ENCODE measurements around the gene SMAD6.
A peak's percentile ranks its signal among the peaks of the same experiment; 100 is the strongest.

Gene SMAD6

GRCh38 chr15:66704803-66705153 is 2.7 kb downstream of the SMAD6 start:
- TF ChIP-seq ZNF600 (tag by site-specific recombination; IDR thresholded peaks at IDR 0.05) (0 out of 2 replicates have a peak, but pooled peaks have one; percentile 10), ZNF747 (tag by site-specific recombination; IDR thresholded peaks at IDR 0.05) (no peak), ZNF596 (tag by site-specific recombination; IDR thresholded peaks at IDR 0.05) (no peak), ZNF623 (tag by site-specific recombination; IDR thresholded peaks at IDR 0.05) (no peak)
- TF ChIP-seq, protein P1, sequence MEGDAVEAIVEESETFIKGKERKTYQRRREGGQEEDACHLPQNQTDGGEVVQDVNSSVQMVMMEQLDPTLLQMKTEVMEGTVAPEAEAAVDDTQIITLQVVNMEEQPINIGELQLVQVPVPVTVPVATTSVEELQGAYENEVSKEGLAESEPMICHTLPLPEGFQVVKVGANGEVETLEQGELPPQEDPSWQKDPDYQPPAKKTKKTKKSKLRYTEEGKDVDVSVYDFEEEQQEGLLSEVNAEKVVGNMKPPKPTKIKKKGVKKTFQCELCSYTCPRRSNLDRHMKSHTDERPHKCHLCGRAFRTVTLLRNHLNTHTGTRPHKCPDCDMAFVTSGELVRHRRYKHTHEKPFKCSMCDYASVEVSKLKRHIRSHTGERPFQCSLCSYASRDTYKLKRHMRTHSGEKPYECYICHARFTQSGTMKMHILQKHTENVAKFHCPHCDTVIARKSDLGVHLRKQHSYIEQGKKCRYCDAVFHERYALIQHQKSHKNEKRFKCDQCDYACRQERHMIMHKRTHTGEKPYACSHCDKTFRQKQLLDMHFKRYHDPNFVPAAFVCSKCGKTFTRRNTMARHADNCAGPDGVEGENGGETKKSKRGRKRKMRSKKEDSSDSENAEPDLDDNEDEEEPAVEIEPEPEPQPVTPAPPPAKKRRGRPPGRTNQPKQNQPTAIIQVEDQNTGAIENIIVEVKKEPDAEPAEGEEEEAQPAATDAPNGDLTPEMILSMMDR (tag by site-specific recombination; IDR thresholded peaks at IDR 0.05), result no peak
- no peaks in the 10 kb centered on the region for H3K9me3 ChIP-seq (ENCODE audit: control insufficient read depth, insufficient read depth, low read depth, low read length)
- H3K4me3 ChIP-seq (ENCODE audit: low read depth, low read length), result peak overlapping the region; percentile 76
- H3K4me1 ChIP-seq (ENCODE audit: control insufficient read depth, insufficient read depth, low read length), result peaks cover 36% of the 10 kb centered on the region
- H3K36me3 ChIP-seq (ENCODE audit: control insufficient read depth in 2 of 2, insufficient read depth in 1 of 2, low read length in 2 of 2), result peaks cover 0 to 47% of the 10 kb centered on the region in 2 experiments; a peak in 1 of 3 replicates
- ChIA-PET POLR2A (interaction anchor here (1.4 kb wide), 1 partner anchor 38 kb away, joined by 3 read pairs; no protein-coding TSS in a partner anchor), CTCF (interaction anchor here (0.6 to 6.0 kb wide), 12 partner anchors 14 to 146 kb away, joined by 3 to 63 read pairs (median 4); no protein-coding TSS in a partner anchor)
- no peak overlapping the region for H3K27ac ChIP-seq (ENCODE audit: extremely low read depth, low read depth, low read length)

- Histone ChIP-seq H3K9me3 (ENCODE audit: control insufficient read depth, insufficient read depth, low read depth, low read length) (no peaks in the 10 kb centered on the region), H3K36me3 (ENCODE audit: control insufficient read depth in 2 of 2, insufficient read depth in 1 of 2, low read length in 2 of 2) (peaks cover 0 to 49% of the 10 kb centered on the region in 2 experiments; a peak in 1 of 3 replicates), H3K27ac (ENCODE audit: extremely low read depth, low read depth, low read length) (no peak overlapping the region; the same call in 1 of the 2 replicates), H3K4me3 (ENCODE audit: low read depth, low read length) (peak overlapping the region; percentile 76), H3K4me1 (ENCODE audit: control insufficient read depth, insufficient read depth, low read length) (peaks cover 32% of the 10 kb centered on the region)
- ChIA-PET CTCF (interaction anchor here (0.6 to 6.0 kb wide), 20 partner anchors 9 to 1003 kb away, joined by 3 to 63 read pairs (median 4); no protein-coding TSS in a partner anchor), POLR2A (interaction anchor here (0.5 to 1.4 kb wide), 2 partner anchors 39 to 317 kb away, joined by 3 read pairs; no protein-coding TSS in a partner anchor)
- TF ChIP-seq, protein P2, sequence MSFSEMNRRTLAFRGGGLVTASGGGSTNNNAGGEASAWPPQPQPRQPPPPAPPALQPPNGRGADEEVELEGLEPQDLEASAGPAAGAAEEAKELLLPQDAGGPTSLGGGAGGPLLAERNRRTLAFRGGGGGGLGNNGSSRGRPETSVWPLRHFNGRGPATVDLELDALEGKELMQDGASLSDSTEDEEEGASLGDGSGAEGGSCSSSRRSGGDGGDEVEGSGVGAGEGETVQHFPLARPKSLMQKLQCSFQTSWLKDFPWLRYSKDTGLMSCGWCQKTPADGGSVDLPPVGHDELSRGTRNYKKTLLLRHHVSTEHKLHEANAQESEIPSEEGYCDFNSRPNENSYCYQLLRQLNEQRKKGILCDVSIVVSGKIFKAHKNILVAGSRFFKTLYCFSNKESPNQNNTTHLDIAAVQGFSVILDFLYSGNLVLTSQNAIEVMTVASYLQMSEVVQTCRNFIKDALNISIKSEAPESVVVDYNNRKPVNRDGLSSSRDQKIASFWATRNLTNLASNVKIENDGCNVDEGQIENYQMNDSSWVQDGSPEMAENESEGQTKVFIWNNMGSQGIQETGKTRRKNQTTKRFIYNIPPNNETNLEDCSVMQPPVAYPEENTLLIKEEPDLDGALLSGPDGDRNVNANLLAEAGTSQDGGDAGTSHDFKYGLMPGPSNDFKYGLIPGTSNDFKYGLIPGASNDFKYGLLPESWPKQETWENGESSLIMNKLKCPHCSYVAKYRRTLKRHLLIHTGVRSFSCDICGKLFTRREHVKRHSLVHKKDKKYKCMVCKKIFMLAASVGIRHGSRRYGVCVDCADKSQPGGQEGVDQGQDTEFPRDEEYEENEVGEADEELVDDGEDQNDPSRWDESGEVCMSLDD (tag by site-specific recombination; IDR thresholded peaks at IDR 0.05), result no peak
- TF ChIP-seq GLI2 (tag by site-specific recombination; IDR thresholded peaks at IDR 0.05; ENCODE audit: borderline replicate concordance, low read depth), result no peak
- TF ChIP-seq FEZF1 (tag by site-specific recombination; IDR thresholded peaks at IDR 0.05), result no peak
- no peak for TF ChIP-seq ZSCAN23 (tag by site-specific recombination; IDR thresholded peaks at IDR 0.05)
- TF ChIP-seq, protein P3, sequence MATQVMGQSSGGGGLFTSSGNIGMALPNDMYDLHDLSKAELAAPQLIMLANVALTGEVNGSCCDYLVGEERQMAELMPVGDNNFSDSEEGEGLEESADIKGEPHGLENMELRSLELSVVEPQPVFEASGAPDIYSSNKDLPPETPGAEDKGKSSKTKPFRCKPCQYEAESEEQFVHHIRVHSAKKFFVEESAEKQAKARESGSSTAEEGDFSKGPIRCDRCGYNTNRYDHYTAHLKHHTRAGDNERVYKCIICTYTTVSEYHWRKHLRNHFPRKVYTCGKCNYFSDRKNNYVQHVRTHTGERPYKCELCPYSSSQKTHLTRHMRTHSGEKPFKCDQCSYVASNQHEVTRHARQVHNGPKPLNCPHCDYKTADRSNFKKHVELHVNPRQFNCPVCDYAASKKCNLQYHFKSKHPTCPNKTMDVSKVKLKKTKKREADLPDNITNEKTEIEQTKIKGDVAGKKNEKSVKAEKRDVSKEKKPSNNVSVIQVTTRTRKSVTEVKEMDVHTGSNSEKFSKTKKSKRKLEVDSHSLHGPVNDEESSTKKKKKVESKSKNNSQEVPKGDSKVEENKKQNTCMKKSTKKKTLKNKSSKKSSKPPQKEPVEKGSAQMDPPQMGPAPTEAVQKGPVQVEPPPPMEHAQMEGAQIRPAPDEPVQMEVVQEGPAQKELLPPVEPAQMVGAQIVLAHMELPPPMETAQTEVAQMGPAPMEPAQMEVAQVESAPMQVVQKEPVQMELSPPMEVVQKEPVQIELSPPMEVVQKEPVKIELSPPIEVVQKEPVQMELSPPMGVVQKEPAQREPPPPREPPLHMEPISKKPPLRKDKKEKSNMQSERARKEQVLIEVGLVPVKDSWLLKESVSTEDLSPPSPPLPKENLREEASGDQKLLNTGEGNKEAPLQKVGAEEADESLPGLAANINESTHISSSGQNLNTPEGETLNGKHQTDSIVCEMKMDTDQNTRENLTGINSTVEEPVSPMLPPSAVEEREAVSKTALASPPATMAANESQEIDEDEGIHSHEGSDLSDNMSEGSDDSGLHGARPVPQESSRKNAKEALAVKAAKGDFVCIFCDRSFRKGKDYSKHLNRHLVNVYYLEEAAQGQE (tag by site-specific recombination; IDR thresholded peaks at IDR 0.05), result no peak
- TF ChIP-seq ZNF585B (tag by site-specific recombination; IDR thresholded peaks at IDR 0.05), result no peak
- peak; percentile 50; the same call in 1 of the 2 replicates for TF ChIP-seq EGR2 (tag by site-specific recombination; IDR thresholded peaks at IDR 0.05; ENCODE audit: low read depth)
- 0 out of 2 replicates have a peak, but pooled peaks have one; percentile 11 for TF ChIP-seq ZNF580 (tag by site-specific recombination; IDR thresholded peaks at IDR 0.05)
- TF ChIP-seq, protein P4, sequence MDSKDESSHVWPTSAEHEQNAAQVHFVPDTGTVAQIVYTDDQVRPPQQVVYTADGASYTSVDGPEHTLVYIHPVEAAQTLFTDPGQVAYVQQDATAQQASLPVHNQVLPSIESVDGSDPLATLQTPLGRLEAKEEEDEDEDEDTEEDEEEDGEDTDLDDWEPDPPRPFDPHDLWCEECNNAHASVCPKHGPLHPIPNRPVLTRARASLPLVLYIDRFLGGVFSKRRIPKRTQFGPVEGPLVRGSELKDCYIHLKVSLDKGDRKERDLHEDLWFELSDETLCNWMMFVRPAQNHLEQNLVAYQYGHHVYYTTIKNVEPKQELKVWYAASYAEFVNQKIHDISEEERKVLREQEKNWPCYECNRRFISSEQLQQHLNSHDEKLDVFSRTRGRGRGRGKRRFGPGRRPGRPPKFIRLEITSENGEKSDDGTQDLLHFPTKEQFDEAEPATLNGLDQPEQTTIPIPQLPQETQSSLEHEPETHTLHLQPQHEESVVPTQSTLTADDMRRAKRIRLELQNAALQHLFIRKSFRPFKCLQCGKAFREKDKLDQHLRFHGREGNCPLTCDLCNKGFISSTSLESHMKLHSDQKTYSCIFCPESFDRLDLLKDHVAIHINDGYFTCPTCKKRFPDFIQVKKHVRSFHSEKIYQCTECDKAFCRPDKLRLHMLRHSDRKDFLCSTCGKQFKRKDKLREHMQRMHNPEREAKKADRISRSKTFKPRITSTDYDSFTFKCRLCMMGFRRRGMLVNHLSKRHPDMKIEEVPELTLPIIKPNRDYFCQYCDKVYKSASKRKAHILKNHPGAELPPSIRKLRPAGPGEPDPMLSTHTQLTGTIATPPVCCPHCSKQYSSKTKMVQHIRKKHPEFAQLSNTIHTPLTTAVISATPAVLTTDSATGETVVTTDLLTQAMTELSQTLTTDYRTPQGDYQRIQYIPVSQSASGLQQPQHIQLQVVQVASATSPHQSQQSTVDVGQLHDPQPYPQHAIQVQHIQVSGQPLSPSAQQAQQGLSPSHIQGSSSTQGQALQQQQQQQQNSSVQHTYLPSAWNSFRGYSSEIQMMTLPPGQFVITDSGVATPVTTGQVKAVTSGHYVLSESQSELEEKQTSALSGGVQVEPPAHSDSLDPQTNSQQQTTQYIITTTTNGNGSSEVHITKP (tag by site-specific recombination; IDR thresholded peaks at IDR 0.05), result no peak
- no peak for TF ChIP-seq ZNF23 (tag by site-specific recombination; IDR thresholded peaks at IDR 0.05; ENCODE audit: borderline replicate concordance)
- TF ChIP-seq ZNF768 (tag by site-specific recombination; IDR thresholded peaks at IDR 0.05), result no peak
- TF ChIP-seq ZNF596 (tag by site-specific recombination; IDR thresholded peaks at IDR 0.05), result no peak
- no peak for TF ChIP-seq GLIS1 (tag by site-specific recombination; IDR thresholded peaks at IDR 0.05)
- no peak for TF ChIP-seq ZNF571 (tag by site-specific recombination; IDR thresholded peaks at IDR 0.05)
- TF ChIP-seq ZNF76 (tag by site-specific recombination; IDR thresholded peaks at IDR 0.05; ENCODE audit: borderline replicate concordance, low read depth), result no peak
Observed at GRCh38 chr15:66705277-66706146, 3.5 kb downstream of the SMAD6 start.
